Activated T-helper 1 cell treated with anti-CD3 and anti-CD28 coated beads, Interleukin-12 subunit alpha, Interleukin-12 subunit beta, Interleukin-2, Interleukin-4 antibody, amounts not matched to agents 30 ng/mL and 10 ng/mL and 1 ng/mL, durations not matched to agents 14 hours and 24 hours and 36 hours (primary cell): ENCODE data around the gene SMYD3. TPM values are rescaled to one million over a fixed set of nuclear protein-coding genes. Genes with fewer than 3 reads are reported as not detected.

Experiments used
- DNase-seq: peaks from one replicate; pipeline ENCODE4 v3.0.0; 2021; ENCODE audit warnings: low spot score
- H3K27ac Mint-ChIP-seq: one replicate; pipeline ENCODE4 v1.8.0; 2021; ENCODE audit warnings: mild to moderate bottlenecking, mixed read lengths
- H3K27me3 Mint-ChIP-seq: one replicate; pipeline ENCODE4 v1.8.0; 2022; ENCODE audit warnings: mild to moderate bottlenecking, moderate library complexity, mixed read lengths; ENCODE audit not compliant: insufficient read depth
- H3K36me3 Mint-ChIP-seq: one replicate; pipeline ENCODE4 v1.8.0; 2021; ENCODE audit warnings: low read depth, mixed read lengths
- H3K4me1 Mint-ChIP-seq: one replicate; pipeline ENCODE4 v1.8.0; 2021; ENCODE audit warnings: low read depth, mixed read lengths
- H3K4me3 Mint-ChIP-seq: one replicate; pipeline ENCODE4 v1.8.0; 2021; ENCODE audit warnings: mild to moderate bottlenecking, moderate library complexity, mixed read lengths
- H3K9me3 Mint-ChIP-seq: one replicate; pipeline ENCODE4 v1.8.0; 2021; ENCODE audit warnings: mixed read lengths
- intact Hi-C: fragments of 100-400 bp; cut with micrococcal nuclease; formaldehyde crosslinking; loops from one replicate; pipeline ENCODE4 v1.15.1; 2024
- total RNA-seq: library from RNA; stranded (reverse); gene quantifications from 2 replicates; pipeline ENCODE4 v1.2.3, GENCODE V29; 2022

Gene SMYD3
- total RNA-seq, 1 donor from 2014 or later = 21.7 TPM

DNA sequence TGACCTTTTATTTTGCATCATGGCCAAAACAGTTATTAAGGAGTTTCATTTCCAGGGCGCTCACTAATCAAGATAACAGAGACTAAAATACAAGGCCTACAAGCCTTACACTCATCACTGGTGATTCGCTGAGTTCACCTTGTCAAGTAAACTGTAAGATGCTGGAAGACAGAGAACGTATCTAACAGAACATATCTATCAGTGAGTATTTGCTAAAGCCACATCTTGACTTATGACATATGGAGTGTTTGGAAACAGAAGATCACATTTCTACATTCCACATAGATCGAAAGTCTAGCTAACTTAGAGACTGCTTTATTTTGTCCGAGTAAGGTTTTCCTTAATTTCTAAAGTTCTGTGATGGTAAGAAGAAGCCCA lies 506.5 kb downstream of the SMYD3 start:
- intact Hi-C loops = loop anchor here (1.0 to 5.0 kb wide), 2 partner anchors 47 to 923 kb away; no protein-coding TSS in a partner anchor
- H3K27ac Mint-ChIP-seq = no peak overlapping the region
- no peak for DNase-seq
- no peak overlapping the region for H3K4me3 Mint-ChIP-seq
- H3K9me3 Mint-ChIP-seq = no peaks in the 10 kb centered on the region
- no peaks in the 10 kb centered on the region for H3K4me1 Mint-ChIP-seq
- no peaks in the 10 kb centered on the region for H3K36me3 Mint-ChIP-seq
- no peaks in the 10 kb centered on the region for H3K27me3 Mint-ChIP-seq

DNA sequence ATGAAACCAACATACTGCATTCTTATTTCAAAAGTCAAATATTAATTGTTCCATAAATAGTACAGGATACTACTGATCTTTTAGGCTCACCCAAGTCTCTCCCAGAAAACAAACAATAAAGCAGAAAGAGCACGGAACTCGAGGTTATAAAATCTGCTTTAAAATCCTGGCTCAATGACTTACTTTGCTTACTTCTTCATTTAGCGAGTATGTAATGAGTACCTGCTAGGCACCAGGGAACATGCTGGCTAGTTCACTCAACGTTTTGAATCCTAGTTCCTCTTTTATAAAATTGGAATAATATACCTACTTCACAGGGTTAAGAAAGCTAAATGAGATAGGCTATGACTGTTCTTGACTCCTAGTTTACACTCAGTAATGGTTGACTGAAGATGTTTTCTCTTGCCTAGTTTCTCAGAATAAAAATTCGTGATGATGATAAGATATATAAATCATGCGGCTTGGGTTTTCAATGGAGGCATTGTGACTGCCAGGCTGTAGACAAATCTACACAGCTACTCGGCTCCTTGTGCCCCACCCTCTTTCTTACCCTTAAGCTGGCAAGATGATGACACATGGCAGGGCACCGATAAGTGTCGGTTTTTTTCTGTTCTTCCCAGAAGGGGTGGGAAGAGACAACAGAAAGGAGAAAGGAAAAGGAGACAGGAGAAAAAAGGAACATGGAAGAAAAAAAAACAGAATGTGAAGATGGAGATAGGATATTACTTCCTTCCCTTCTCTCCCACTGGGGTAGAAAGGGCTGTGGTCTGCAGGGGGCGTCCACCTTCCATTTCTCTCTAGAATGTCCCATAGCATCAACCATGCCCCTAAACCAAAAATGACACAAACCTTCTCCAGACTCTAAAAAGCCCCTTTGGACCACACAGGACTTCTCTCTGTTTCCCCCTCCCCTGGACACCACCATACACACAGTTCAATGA lies 507.1 kb downstream of the SMYD3 start:
- H3K4me1 Mint-ChIP-seq = no peaks in the 10 kb centered on the region
- no peaks in the 10 kb centered on the region for H3K27me3 Mint-ChIP-seq
- DNase-seq = no peak
- intact Hi-C loops = loop anchor here (1.0 to 5.0 kb wide), 2 partner anchors 47 to 923 kb away; no protein-coding TSS in a partner anchor
- H3K27ac Mint-ChIP-seq = no peak overlapping the region
- H3K36me3 Mint-ChIP-seq = no peaks in the 10 kb centered on the region
- H3K4me3 Mint-ChIP-seq = no peak overlapping the region
- H3K9me3 Mint-ChIP-seq = no peaks in the 10 kb centered on the region

DNA sequence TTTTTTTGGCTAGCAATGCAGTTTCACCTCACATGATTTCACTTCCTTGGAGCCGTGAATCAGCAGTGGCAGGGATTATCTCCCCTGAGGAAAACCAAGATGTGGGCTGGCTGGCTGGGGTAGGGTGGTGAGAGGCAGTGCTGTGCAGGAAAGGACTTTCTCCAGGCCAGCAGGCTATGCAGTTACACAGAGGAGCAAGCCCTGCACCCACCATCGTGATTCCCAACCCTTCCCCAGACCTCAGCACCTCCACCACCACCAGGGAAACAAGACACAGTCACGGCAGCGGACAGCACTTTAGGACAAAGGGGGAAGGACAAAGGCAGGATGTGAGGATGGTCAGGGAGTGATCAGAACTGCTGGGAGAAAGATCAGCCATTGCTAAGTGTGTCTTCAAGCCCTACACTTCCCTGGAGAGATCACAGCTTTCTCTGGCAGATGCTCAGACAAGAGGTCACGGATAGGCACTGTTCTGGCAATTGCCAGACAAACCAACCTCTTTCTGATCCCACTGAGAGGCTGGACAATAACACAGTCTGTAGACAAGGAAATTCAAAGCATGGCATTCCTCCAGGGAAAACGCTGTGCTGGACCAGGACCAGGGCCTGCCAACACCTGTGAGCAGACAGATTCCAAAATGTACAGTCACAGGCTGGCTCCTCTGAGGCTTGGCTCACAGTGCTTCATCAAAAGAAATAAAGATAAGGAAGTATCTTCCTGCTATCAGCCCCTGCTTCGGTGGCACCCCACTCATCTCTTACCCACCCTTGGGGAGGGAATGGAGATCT lies 509.4 kb downstream of the SMYD3 start:
- intact Hi-C loops = no loop called here
- H3K36me3 Mint-ChIP-seq = no peaks in the 10 kb centered on the region

DNA sequence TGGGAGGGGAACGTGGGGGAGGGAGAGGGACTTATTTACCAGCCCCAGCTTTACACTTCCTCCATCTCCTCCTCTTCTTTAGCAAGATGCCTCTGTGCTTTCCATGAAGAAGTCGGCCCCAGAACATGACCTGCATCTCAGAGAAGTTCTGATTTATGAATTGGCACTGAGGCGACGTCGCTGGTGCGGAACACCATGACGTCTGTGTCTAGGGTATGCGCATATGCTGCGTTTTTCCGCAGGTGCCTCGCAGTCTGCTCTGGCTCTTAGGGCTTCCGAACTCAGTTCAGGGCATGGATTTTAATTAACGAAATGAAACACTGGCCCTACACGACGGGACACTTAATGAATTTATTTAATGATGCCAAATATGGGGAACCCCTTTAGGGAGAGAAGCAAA lies 510.3 kb downstream of the SMYD3 start:
- no peaks in the 10 kb centered on the region for H3K36me3 Mint-ChIP-seq
- no peak overlapping the region for H3K27ac Mint-ChIP-seq
- intact Hi-C loops = no loop called here
- H3K27me3 Mint-ChIP-seq = no peaks in the 10 kb centered on the region
- H3K9me3 Mint-ChIP-seq = no peaks in the 10 kb centered on the region
- no peak for DNase-seq
- no peaks in the 10 kb centered on the region for H3K4me1 Mint-ChIP-seq
- no peak overlapping the region for H3K4me3 Mint-ChIP-seq

More for the DNA sequence above, 509.4 kb downstream of the SMYD3 start:
- no peaks in the 10 kb centered on the region for H3K27me3 Mint-ChIP-seq
- no peak for DNase-seq
- no peak overlapping the region for H3K27ac Mint-ChIP-seq
- no peak overlapping the region for H3K4me3 Mint-ChIP-seq
- no peaks in the 10 kb centered on the region for H3K4me1 Mint-ChIP-seq
- no peaks in the 10 kb centered on the region for H3K9me3 Mint-ChIP-seq

DNA sequence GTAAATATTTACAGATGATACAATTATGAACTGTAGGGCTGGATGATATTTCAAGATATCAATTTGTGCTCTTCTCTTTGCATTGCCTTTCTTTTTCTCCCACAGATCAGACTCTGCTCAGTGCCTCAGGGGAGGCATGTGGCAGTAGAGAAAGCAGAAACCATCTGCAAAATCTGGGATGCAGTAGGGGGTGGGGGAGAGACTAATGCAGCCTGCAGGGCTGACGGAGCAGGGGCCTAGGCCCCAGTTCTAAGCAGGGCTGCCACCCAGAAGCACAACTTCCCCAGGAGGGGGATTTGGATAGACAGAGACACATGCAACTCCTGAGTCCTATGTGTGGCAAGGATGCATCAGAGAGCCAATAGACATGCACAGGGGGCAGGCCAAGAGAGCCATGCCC lies 511.6 kb downstream of the SMYD3 start:
- no peak for DNase-seq

DNA sequence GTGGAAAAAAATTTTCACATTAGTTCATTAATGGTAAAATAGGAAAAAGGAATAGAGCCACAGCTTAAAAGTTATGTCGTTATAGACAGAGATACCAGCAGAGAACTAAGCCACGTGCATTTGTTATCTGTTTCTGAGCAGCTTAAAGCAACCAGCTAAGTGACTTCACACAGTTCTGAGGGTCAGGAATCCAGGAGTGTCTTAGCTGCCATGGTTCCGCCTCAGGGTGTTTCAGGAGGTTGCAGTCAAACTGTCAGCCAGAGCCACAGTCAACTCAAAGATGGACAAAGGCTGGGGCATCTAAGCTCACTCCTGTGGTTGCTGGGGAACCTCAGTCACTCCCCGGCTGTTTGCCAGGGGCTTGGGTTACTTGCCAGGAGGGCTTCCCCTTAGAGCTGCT lies 515.8 kb downstream of the SMYD3 start:
- H3K4me3 Mint-ChIP-seq = no peak overlapping the region
- no peak for DNase-seq

More for the DNA sequence above, 511.6 kb downstream of the SMYD3 start:
- H3K4me1 Mint-ChIP-seq = no peaks in the 10 kb centered on the region
- H3K27me3 Mint-ChIP-seq = no peaks in the 10 kb centered on the region
- intact Hi-C loops = no loop called here
- H3K9me3 Mint-ChIP-seq = no peaks in the 10 kb centered on the region
- H3K36me3 Mint-ChIP-seq = no peaks in the 10 kb centered on the region
- H3K4me3 Mint-ChIP-seq = no peak overlapping the region
- no peak overlapping the region for H3K27ac Mint-ChIP-seq

DNA sequence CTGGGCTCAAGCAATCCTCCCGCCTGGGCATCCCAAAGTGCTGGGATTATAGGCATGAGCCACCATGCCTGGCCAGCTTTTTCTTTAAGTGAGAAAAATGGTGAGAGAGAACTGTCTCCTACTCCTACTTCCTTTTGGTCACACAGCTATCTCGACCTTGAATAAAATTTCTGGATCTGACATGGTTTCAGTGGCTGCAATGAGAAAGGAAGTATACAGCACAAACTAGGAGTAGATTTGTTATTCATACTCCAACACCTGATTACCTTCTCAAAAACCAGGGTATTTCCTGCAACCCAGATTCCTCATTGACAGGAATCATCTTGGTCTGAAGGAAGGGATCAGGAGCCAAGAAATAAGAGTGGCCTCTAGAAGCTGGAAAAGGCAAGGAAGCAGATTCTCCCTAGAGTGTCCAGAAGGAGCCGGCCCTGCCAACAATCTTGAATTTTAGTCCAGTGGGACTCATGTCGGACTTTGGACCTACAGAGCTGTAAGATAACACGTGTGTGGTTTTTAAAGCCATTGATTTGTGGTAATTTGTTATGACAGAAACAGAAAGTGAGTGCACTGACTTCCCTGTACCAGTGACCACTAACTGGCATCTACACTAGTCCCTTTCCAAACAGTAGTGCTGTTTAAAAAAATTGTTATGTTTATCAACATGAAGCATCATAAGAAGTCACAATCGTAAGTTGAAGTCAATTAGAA lies 516.6 kb downstream of the SMYD3 start:
- no peaks in the 10 kb centered on the region for H3K4me1 Mint-ChIP-seq
- H3K9me3 Mint-ChIP-seq = no peaks in the 10 kb centered on the region
- intact Hi-C loops = no loop called here
- no peaks in the 10 kb centered on the region for H3K36me3 Mint-ChIP-seq
- H3K27me3 Mint-ChIP-seq = no peaks in the 10 kb centered on the region
- H3K27ac Mint-ChIP-seq = no peak overlapping the region
- H3K4me3 Mint-ChIP-seq = no peak overlapping the region
- no peak for DNase-seq

More for the DNA sequence above, 515.8 kb downstream of the SMYD3 start:
- H3K27ac Mint-ChIP-seq = no peak overlapping the region
- no peaks in the 10 kb centered on the region for H3K9me3 Mint-ChIP-seq
- intact Hi-C loops = no loop called here
- H3K36me3 Mint-ChIP-seq = no peaks in the 10 kb centered on the region
- H3K27me3 Mint-ChIP-seq = no peaks in the 10 kb centered on the region
- H3K4me1 Mint-ChIP-seq = no peaks in the 10 kb centered on the region

DNA sequence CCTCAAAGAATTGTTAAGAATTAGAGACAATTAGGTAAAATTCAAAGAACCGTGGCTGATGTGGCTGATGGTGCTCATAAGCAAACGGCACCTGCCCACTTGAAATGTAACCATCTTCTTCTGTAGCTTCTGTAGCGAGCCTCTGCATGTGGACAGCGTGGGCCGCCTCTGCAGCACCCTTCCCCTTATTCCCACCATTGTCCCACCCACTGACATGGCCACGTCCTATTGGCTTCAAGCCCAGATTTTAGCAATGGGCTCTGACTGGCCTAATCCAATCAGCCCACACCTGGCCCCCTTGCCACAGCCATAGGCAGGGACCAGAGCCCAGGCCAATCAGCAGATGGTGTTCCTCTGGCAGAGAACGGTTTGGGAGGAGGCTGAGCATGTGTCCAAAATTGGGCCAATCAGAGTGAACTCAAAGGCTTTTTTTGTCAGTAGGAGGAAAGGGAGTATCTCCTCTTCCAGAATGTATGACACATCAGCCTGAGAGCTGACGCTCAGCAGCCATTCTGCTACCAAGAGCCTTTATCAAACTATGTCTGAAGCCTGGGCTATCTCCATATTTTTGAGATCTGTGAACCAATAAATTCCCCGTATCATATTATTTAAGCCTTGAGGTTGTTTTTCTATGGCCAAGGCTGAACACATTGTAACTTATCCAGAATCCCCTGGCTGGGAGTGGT lies 518.5 kb downstream of the SMYD3 start:
- H3K4me3 Mint-ChIP-seq = no peak overlapping the region
- no peak for DNase-seq
- H3K27me3 Mint-ChIP-seq = no peaks in the 10 kb centered on the region
- intact Hi-C loops = no loop called here
- H3K4me1 Mint-ChIP-seq = no peaks in the 10 kb centered on the region
- H3K27ac Mint-ChIP-seq = no peak overlapping the region
- H3K36me3 Mint-ChIP-seq = no peaks in the 10 kb centered on the region
- H3K9me3 Mint-ChIP-seq = no peaks in the 10 kb centered on the region

DNA sequence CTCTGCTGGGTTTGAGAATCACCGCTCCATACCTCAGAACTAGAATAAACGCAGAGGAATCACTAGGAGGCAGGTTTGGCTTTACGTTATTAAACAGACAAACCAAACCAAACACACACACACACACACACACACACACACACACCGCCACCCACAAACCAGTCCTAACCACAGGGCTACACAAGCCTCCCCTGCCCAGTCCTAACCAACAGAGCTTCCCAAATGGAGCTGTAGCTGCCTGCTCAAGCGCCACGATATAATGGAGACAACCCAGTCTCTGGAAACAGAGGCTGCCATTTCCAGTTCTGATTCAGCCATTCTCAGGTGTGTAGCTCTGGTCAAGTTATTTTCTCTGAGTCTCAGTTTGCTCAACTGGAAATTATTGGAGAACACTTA lies 519.1 kb downstream of the SMYD3 start:
- Mint-ChIP-seq H3K4me1 (no peaks in the 10 kb centered on the region), H3K27me3 (no peaks in the 10 kb centered on the region), H3K27ac (no peak overlapping the region), H3K9me3 (no peaks in the 10 kb centered on the region), H3K36me3 (no peaks in the 10 kb centered on the region), H3K4me3 (no peak overlapping the region)
- intact Hi-C loops = no loop called here
- no peak for DNase-seq

DNA sequence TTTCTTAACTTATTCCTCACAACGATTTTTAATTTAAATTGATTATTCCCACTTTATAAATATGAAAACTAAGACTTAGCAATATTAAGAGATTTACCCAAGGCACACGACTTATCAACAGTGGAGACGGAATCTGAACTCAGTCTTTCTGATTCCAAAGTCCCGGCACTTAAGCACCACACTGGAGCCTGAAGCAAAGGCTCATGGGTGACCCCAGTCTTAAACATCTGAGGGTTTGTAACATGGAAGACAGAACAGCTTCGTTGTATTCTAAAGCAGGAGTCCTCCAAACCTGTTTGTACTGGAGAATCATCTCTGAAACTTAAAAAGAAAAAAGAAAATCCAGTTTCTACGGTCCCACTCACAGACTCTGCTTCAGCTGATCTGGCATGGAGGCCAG lies 519.5 kb downstream of the SMYD3 start:
- Mint-ChIP-seq H3K9me3 (no peaks in the 10 kb centered on the region), H3K27me3 (no peaks in the 10 kb centered on the region), H3K4me3 (no peak overlapping the region), H3K36me3 (no peaks in the 10 kb centered on the region), H3K27ac (no peak overlapping the region), H3K4me1 (no peaks in the 10 kb centered on the region)
- no peak for DNase-seq
- intact Hi-C loops = no loop called here

DNA sequence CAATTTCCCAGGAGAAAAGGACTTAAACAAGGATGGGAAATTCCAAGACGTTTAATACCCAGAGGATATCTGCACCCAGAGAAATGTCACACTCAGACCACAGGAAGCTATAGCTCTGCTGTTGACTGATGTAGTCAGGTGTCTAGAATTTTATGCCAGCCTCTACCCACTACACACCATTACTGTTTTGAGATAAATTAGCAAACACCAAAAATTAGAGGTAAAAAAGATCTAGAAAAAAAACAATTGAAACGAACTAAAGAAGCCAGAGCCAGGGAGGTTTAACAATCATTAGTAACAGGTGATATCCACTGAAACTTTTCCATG lies 519.9 kb downstream of the SMYD3 start:
- DNase-seq = no peak
- H3K36me3 Mint-ChIP-seq = no peaks in the 10 kb centered on the region
- no peaks in the 10 kb centered on the region for H3K27me3 Mint-ChIP-seq
- H3K4me1 Mint-ChIP-seq = no peaks in the 10 kb centered on the region
- H3K27ac Mint-ChIP-seq = no peak overlapping the region
- H3K4me3 Mint-ChIP-seq = no peak overlapping the region
- no peaks in the 10 kb centered on the region for H3K9me3 Mint-ChIP-seq
- intact Hi-C loops = no loop called here

DNA sequence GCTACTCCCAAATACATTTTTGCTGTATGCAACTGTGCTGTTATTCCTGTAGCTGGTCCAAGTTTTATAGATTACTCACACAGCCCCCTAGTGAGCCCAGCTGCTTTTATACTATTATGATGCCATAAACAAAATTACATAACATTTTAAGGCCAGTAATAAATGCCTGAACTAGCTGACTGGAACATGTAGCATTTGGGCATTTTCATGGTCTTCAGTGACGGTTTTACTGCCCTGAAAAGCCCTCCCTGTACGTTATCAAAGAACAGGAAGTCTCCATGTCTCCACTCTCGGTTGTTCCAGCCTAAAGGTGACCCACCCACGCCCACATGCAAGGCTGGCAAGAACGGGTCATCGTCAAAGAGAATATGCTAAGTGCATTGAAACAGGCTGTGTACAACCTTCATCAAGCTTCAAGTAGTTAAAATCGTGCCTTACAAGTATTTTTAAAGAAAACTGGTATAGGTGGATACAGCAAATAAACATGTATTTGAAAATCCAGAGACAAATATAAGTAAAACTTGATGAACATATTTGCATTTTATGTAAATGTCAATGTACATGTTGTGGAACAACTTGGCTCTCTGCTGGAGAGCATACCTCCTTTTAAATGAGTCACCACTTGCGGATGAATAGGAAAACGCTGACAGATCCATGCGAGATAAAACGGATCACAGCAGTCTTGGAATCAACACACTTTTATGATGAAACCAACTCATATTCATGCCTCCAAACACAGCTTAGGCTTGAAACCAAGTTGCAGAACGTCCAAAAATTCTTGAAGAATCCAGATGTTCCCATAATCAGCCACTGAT lies 520.5 kb downstream of the SMYD3 start:
- DNase-seq = no peak
- Mint-ChIP-seq H3K4me3 (no peak overlapping the region), H3K36me3 (no peaks in the 10 kb centered on the region), H3K4me1 (no peaks in the 10 kb centered on the region), H3K27me3 (no peaks in the 10 kb centered on the region), H3K27ac (no peak overlapping the region), H3K9me3 (no peaks in the 10 kb centered on the region)
- intact Hi-C loops = no loop called here
